CD4-positive, alpha-beta T cell treated with Interleukin-6 at 100 ng/mL for 8 hours (primary cell): ENCODE results near the gene NHLRC4.

ENCODE experiments used
- DNase-seq: peaks from one replicate; pipeline ENCODE4 v3.0.0-alpha.2; 2020; ENCODE audit warnings: mixed read lengths, low spot score

Gene NHLRC4, protein sequence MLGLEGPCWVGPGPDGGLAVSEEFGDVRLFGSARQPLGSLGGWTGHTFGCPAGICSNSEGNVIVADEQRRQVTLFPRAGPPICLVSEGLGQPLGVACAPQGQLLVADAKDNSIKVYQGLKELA

DNA sequence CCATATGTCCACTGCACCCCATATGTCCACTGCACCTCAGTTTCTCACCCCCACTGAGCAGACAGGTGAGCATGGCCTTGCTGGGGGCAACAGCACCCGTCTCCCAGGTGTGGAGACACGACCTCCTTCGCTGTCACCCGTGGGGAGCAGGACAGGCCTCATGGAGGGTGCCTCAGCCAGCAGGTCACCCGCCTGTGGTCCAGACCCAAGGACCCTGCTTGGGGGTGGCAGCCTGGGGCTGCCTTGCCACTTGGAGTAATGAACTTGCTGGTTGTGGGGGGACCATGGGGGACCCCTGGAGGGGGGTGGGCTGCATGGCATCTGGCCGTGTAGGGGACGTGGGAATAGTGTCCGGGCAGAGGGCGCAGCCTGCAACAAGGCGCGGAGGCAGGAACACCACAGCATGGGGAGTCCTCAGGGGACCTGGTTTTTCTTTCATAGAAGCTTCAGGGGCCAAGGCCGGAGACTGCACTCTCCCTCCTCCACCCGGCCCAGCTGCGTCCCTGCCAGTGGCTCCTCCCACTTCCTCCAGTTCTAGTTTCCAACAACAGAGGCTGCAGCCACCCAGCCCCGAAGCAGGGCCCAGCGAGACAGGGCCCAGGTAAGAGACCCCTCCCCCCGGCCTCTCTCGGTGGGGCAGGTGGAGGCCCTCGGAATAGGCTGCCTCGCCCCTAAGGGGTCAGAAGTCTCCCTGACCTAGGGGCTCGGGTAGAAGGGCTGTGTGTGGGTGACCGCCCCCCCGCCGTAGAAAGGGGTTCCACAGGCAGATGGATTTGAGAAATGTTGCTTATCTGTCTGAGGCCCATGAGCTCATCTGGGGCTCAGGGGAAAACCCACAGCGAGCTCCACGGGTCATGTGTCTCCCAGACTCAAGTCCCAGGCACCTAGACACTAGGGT, at the start of gene NHLRC4:
NHLRC4 (plus strand) TSS at position 531 of the 898 bp plus-strand sequence. CDS start 1,043 bp downstream, outside the sequence.
- DNase-seq = peak; percentile 64

DNA sequence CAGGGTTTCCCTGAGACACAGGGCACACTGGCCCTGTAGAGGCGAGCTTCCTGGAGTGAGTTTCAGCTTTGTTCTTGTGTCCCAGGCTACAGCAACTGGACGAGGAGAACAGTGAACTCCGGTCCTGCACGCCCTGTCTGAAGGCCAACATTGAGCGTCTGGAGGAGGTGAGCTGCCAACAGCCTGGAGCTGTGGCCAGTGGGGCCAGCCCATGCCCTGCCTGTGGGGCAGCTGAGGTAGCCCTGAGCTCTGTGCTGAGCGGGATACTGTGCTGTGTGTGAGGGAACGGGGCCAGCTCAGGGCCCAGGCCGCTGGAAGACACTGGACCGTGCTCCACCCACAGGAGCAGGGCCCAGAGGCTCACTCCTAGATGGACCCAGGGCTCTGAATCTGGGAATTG, 47.9 kb upstream of the NHLRC4 start:
- DNase-seq = no peak

DNA sequence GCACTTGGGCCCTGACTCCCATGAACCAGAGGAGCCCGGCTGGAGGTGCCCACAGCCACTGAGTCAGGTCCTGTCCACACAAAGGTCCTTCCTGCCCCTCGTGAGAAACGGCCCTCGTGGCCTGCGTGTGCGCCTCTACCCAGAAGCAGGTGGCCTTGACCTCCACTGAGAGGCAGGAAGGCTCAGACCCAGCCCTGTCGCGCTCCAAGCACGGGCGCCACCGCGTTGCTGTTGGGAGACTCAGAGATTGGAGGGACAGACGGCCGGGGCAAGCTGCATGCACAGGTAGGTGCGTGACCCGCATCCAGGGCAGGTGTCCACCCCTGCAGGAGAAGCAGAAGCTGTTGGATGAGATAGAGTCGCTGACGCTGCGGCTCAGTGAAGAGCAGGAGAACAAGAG, 47.4 kb upstream of the NHLRC4 start:
- DNase-seq = no peak

DNA sequence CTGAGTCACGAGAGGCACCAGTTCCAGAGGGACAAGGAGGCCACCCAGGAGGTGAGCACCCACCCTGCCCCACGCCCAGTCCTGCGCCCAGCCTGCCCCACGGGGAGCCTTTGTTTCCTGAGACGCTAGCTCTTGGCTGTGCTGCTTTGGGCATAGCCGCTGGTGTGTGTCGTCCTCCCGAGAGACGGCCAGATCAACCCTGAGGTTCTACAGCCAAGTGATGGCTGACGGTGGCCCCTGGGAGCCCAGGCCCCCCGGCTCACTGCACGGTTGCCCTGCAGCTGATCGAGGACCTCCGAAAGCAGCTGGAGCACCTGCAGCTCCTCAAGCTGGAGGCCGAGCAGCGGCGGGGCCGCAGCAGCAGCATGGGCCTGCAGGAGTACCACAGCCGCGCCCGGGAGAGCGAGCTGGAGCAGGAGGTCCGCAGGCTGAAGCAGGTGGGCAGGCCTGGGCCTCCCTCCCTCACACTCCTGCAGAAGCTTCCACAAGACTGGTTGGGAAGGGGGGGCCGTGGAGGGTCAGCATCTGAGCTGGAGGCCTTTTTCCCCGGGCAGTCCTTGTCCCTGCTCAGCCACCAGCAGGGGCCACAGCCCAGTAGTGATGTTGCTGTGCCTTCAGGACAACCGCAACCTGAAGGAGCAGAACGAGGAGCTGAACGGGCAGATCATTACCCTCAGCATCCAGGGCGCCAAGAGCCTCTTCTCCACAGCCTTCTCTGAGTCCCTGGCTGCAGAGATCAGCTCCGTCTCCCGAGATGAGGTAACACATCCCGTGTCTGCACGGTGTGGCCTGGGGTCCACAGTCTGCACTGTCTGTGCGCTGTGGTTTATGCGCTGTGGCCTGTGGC, 46.7 kb upstream of the NHLRC4 start:
- no peak for DNase-seq

DNA sequence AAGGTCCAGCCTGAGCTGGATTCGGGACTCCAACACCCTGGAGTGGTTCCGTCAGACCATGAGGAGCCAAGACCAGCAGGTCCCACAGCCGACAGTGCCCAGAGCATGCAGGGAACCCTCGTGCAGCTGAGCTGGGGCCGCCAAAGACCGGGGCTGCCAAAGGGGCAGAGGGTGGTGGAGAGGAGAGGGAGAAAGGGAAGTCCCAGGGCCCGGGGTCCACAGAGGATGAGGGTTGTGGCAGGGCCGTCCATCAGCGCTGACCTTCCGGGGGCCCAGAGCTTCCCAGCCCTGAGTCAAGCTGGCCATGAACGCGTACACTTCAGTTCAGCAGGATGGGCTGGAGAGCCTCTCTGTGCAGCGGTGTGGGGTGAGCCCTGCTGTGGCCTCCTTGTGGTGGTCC, 46.0 kb upstream of the NHLRC4 start:
- DNase-seq = no peak

DNA sequence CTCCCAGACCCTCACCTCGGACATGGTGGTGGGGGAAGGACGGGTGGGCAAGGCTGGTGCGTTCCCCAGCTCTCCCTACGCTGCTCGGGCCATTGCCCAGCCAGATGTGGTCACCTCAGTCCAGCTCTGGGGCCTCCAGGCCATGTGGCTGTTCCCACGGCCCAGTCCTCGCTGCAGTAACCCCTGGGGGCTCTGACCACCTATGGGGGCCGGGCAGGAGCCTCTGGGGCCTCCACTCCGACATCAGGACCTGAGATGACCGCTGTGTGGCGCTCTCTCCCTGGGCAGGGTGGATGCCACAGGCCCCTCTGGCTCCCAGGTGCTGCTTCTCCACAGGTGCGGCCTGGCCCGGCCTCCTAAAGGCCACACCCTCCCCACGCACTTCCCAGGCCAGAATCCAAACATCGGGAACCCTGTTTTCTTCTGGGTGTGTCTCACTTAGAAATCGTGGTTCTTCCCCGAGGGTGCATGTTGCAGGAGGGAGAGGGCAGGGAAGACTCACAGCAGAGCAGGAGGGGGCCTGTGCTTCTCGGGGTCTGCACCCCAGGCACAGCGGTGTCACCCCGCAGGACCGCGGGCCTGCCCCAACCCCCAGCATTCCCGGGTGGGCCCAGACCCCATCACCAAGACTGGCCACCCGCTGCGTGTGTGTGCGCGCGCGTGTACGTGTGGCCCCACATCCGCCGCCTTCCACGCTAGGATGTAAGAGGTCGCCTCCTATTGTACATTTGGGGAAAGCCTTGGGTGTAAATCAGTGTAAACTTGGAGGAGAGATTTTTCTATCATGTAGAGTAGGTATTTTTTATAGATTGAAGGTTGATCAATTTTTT, 45.2 kb upstream of the NHLRC4 start:
- DNase-seq = no peak

DNA sequence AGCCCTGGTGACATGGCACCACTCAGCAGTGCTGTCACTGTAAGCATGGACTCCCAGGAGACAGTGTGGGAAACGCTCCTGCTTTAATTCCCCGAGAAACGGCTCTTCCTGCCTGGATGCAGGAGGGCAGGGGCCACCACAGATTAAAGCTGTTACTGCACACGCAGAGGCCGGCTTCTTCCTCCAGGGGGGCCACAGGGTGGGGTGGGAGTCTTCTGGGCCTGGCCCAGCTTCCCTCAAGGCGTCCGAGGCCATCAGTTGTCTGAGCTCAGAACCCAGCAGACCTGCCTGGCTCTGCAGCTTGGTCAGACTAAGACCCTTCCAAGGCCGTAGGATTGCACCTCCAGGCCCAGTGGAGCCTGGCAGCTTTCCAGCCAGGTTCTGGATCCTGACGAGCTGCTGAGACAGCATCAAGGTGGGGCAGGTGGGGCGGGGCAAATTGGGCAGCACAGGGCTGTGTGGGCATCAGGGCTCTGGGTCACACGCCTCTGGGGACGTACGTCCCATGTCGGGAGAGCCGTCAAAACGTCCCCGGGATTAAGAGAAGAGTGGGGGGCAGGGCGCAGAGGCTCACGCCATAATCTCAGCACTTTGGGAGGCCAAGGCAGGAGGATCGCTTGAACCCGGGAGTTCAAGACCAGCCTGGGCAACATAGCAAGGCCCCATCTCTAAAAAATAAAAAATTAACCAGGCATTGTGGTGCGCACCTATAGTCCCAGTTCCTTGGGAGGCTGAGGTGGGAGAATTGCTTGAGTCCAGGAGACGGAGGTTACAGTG, 44.3 kb upstream of the NHLRC4 start:
- no peak for DNase-seq

DNA sequence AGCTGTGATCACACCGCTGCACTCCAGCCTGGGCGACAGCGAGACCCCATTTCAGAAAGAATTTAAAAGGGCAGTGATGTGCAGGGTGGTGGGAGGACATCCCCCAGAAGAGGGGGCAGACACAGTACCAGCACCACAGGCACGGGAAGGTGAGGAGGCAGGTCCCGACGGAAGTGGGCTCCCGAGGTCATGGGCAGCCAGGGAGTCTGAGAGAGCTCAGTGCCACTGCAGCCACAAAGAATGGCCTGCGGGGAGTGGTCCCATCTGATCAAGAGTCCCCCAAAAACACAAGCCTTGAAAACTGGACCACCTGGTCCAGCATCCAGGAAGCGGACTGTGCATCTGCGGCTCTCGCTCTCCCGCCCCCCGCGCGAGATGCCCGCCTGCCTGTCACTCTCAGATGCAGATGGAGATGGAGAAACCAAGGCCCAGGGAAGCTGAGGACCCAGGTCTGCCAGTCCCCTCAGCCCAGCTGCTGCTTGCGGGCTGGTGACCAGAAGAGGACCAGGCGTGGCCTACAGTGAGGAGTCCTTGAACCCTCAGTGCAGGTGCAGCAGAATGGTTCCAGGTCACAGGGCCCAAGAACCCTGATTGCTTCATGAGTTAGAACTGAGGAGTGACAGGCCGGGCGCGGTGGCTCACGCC, 43.6 kb upstream of the NHLRC4 start:
- no peak for DNase-seq

DNA sequence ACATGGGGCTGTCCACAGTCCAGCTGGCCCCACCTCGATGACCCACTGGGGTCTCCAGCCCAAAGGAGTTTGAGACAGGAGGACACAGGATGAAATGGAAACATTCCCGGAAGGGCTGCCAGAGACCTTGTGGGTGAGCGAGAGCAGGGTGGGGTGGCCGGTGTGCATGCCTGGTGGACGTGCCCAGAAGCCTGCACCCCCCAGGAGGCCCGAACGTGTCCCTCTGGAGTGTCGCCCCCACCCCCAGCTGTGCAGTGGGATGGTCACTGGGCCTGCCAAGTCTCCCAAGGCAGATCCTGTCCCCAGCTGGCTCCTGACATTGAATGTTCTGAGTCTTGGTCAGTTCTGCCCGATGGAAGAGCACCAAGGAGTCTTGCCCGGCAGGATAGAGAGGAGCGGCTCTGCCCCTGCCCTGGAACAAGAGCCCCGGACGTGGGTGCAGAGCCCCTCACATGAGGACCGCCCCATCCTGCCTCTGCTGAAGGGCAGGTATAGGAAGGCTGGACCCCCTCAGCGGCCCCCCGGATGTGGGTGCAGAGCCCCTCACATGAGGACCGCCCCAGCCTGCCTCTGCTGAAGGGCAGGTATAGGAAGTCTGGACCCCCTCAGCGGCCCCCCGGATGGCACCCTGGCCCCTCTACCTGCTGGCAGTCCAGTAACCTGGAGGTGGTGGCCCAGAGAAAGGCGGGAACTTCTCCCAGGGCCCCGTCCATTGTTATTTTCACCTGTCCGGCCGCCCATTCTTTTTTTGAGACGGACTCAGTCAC, 42.3 kb upstream of the NHLRC4 start:
- DNase-seq = no peak

DNA sequence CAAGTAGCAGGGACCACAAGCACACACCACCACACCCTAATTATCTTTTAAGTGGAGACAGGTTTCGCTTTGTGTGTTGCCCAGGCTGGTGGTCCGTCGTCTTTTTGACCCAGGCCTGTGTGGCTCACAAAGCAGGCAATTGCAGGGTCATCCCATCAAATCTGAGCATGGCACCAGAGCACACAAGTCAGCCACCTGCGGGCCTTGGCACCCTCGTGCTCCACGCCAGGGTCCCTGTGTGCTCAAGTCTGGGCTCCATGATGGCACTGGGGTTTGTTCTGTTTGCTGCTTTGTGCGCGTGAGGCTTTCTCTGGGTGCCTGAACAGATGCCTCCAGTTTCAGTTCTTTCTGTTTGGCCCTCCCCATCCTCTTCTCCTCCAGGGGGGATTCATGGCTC, 41.7 kb upstream of the NHLRC4 start:
- no peak for DNase-seq

DNA sequence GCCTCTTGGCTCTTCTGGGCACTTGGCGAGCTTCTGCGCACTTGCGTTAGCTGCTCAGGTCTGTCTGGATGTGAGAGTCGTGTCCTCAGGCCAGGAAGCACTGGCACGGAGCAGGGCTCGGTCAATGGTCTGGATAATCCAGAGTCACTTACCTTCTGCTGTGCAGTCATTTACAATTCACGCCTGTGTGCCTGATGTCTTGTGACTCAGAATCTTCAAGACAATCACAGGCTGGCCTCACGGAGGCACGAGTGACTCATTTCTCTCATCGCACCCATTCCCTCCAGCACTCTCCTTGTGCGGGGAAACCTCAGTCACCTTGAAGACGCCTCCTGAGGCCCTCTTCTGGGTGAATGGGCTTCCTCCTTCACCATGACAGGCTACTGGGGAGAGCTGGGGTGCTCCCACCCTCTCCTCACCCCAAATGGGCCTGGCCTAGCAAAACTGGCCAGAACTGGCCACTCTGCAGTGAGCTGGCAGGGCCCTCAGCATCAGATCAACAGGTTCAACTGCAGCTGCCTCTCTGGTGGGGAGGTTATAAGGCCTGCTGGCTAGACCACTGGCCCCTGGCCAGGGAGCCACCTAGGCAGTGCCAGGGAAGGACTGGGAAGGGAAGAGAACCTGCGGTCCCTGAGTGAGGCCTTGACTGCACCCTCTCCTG, 41.2 kb upstream of the NHLRC4 start:
- DNase-seq = peak; percentile 53

DNA sequence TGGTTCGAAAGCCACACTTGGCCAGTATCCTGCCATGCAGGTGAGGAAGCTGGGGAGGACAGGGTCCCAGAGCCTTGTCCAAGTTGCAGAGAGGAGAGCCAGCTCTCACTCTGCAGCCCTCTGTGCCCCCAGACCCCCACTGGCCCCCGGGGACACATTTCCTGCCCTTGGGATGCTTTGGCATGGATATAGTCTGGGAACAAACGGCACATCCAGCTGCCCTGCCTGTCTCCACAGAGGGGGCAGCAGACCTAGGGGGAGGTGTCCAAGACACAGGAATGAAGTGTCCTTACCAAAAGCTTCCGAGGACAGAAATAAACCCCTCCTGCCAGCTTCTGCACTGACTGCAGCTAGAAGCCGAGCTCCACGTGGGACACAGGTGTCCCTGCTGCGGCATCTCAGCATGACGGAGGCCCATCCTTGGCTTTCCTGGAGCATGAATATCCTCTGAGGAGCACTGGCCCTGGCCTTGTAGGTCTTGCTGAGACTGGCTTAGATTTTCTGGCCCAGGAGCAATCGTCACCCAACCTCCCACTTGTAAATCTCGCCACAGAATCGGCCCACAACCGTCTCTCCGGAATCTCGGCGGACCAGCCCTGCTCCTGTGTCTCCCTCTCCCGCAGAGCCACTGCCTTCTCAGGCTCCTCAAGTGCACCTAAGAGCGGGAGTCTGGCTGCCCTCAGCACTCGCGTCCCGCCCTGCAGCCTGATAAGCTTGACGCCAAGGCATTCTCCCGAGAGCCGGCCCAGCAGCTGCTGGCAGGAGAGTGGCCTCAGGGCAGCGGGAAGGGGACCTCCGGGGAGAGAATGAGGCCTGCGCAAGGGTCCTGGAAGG, 40.4 kb upstream of the NHLRC4 start:
- no peak for DNase-seq

DNA sequence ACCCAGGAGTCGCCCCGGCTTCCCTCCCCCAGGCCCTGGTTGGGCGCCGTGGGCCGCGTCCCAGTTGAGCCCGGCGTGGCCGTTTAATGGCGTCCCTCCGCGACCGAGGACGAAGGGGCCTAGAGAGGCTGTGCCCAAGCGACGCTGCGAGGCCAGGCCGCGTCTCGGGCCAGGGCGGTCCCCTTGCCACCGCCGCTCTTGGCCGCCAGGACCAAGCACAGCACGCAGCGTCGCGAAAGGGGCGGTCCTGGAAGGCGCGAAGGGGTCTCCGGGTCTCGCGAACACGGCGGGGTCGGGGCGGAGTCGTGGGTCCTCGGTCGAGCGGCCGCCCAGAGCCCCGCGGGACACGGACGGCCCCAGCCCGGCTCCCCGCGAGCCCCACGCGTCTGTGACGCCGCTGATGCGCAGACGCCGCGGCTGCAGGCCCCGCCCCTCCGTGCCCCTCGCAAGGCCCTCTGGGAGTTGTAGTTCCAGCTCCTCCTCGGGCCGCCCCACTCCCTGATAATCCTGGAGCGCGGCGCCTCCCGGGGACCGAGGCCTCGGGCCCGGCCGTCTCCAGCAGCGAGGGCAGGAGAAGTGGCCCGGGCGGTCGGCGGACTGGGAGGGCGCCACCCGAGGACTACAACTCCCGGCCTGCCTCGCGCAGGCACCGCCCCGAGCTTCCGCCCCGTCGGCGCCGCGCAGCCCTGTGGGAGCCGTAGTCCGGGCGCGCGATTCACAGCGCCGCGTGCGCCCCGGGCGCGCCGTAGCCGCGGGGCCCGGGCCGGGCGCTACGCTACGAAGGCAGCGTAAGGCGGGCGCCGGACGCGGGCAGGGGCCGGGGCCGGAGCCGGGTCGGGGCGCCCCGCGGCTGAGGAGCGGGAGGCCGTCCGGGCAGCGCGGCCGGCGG, 39.5 kb upstream of the NHLRC4 start, which contains the start of gene CAPN15:
CAPN15 (plus strand) TSS at position 698 of the 889 bp plus-strand sequence. CDS start 19,127 bp downstream, outside the sequence.
- DNase-seq = peak; percentile 79

DNA sequence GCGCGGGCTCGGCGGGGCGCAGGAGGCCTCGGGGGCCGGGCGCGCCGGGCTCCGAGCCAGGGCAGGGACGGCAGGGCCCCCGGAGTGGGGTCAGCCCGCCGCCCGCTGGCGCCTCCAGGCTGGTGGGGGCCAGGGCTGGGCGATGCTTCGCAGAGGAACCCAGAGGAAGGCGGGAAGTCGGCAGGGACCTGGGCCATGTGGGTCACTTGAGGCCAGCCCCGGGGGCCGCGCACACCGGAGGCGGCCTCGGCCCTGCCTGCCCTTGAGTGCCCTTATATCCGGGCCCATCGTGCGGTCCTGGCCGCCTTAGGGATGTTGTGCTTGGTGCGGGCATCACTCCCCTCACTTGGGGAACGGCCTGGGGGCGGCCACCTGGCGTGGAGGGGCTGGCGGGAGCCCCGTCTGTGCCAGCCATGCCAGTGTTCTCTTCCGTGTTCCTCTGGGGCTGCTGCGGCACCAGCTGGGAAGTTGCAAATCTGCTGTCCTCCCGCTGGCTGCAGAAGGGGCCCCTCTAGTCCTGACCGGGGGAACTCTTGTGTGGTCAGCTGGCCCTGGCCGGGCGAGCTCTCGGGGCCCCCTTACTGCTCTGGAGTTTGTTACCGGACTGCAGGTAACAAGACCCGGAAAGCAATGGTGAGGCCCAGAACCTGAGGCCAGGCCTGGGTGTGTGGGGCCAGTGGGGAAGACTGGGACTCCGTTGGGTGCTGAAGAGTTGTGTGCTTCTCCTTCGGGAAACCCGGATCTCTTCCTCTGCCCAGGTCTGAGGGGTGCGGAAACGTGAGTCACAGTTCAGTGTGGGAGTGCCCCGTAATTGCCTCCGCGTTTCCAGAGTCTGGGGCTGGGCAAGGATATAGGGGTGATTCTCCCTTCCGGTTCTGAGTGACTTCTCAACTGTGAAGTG, 38.4 kb upstream of the NHLRC4 start:
- peak; percentile 12 for DNase-seq

DNA sequence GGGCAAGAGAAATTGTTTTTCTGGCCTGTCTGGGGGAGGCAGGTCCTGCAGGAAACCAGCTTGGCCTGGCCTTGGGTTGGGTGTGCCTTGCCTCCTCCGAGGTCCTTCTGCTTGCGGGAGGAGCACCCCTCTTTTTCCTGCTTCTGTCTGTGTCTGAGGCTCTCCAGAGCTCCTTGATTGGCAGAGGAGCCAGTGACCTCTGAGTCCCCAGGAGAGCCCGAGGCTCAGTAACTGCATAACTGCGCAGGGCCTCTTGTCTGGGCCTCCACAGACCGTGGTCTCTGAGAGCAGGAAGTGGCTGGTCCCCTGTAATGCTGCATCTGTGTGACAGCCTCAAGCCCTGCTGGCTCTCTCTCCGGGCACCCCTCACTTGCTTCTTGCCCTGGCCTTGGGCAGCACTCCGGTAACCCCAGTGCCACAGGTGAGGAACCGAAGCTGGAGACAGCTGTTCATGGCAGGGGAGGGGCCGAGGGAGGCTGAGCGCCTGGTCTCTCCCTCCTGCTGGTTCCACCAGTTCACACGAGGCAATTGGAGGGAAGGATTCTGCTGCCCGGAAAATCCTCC, 37.7 kb upstream of the NHLRC4 start:
- DNase-seq = peak; percentile 17
